K562 (cell line): Measurements from ENCODE around the gene TMEM181. TPM values are rescaled to one million over a fixed set of nuclear protein-coding genes. Genes with fewer than 3 reads are reported as not detected.
A peak's percentile ranks its signal among the peaks of the same experiment; 100 is the strongest.

ENCODE experiments used
- ASH1L ChIP-seq: fragments of 450-650 bp; IDR thresholded peaks from 2 replicates; pipeline ENCODE4 v1.6.1; 2018; ENCODE audit warnings: borderline replicate concordance, mild to moderate bottlenecking, low read depth; ENCODE audit not compliant: partially characterized antibody
- BHLHE40 ChIP-seq: IDR thresholded peaks from 2 replicates; pipeline ENCODE4 v1.6.1; 2011; ENCODE audit warnings: low read length, improper control_type of control experiment
- EHMT2 ChIP-seq: fragments of 450-650 bp; IDR thresholded peaks from 2 replicates; pipeline ENCODE4 v1.6.1; 2018; ENCODE audit warnings: antibody characterized with exemption
- HCFC1 ChIP-seq: IDR thresholded peaks from 2 replicates; pipeline ENCODE4 v1.6.1; 2012; ENCODE audit warnings: low read depth, low read length, improper control_type of control experiment
- JUNB ChIP-seq: fragments of 450-650 bp; formaldehyde crosslinking; conservative IDR thresholded peaks from 2 replicates; pipeline ENCODE4 v1.4.0; 2020; ENCODE audit warnings: mild to moderate bottlenecking
- LEF1 ChIP-seq: fragments of 450-650 bp; IDR thresholded peaks from 2 replicates; pipeline ENCODE4 v1.6.1; 2016; ENCODE audit warnings: mild to moderate bottlenecking
- MYBL2 ChIP-seq, 2 experiments: fragments of 450-650 bp in 1 of 2; sonication (generic) in 1 of 2; formaldehyde crosslinking in 1 of 2; IDR thresholded peaks; 2 replicates each; pipeline versions ENCODE4 v1.6.1 to v1.8.1; 2017 to 2022; ENCODE audit warnings: borderline replicate concordance in 1 of 2, inconsistent platforms in 1 of 2, low read depth in 1 of 2, mild to moderate bottlenecking in 1 of 2, missing genetic modification reagents in 1 of 2, moderate library complexity in 1 of 2
- NCOA2 ChIP-seq, 2 experiments: fragments of 450-650 bp; IDR thresholded peaks; 2 replicates each; pipeline ENCODE4 v1.6.1; 2018; ENCODE audit warnings: mild to moderate bottlenecking in 2 of 2, moderate library complexity in 1 of 2; ENCODE audit not compliant: partially characterized antibody in 2 of 2
- NFIX ChIP-seq: fragments of 250-450 bp; sonication (Bioruptor Pico); IDR thresholded peaks from 2 replicates; pipeline ENCODE4 v1.4.0; 2020; ENCODE audit warnings: low read depth, mild to moderate bottlenecking, moderate library complexity
- NR2C1 ChIP-seq, 2 experiments: fragments of 450-650 bp; IDR thresholded peaks; 2 replicates each; pipeline ENCODE4 v1.6.1; 2017; ENCODE audit warnings: mild to moderate bottlenecking in 2 of 2, antibody characterized with exemption in 1 of 2, inconsistent platforms in 1 of 2, missing compliant biosample characterization in 1 of 2, missing genetic modification characterization in 1 of 2
- NRF1 ChIP-seq, 2 experiments: fragments of 450-650 bp; IDR thresholded peaks in 1 of 2; conservative IDR thresholded peaks in 1 of 2; 2 replicates each; pipeline ENCODE4 v1.6.1; 2014; ENCODE audit warnings: mild to moderate bottlenecking in 2 of 2
- PBX2 ChIP-seq, 2 experiments: IDR thresholded peaks in 1 of 2; conservative IDR thresholded peaks in 1 of 2; 2 replicates each; pipeline ENCODE4 v1.6.1; 2016; ENCODE audit warnings: low read depth in 2 of 2, mild to moderate bottlenecking in 1 of 2, missing compliant biosample characterization in 1 of 2, missing genetic modification characterization in 1 of 2, moderate library complexity in 1 of 2
- PURB ChIP-seq: sonication (generic); formaldehyde crosslinking; IDR thresholded peaks from 2 replicates; pipeline ENCODE4 v1.9.0; 2021; ENCODE audit warnings: low read depth, mild to moderate bottlenecking, missing genetic modification reagents
- RAD51 ChIP-seq: fragments of 450-650 bp; IDR thresholded peaks from 2 replicates; pipeline ENCODE4 v1.7.1; 2016; ENCODE audit warnings: low read depth, mild to moderate bottlenecking, borderline replicate concordance
- RHOXF2B ChIP-seq: fragments of 250-450 bp; sonication (Bioruptor Pico); conservative IDR thresholded peaks from 2 replicates; pipeline ENCODE4 v1.5.1; 2021
- SAFB ChIP-seq: fragments of 200-400 bp; formaldehyde crosslinking; IDR thresholded peaks from 2 replicates; pipeline ENCODE4 v1.6.1; 2017; ENCODE audit warnings: low read depth, low read length, borderline replicate concordance
- SETDB1 ChIP-seq: IDR thresholded peaks from one replicate; pipeline ENCODE4 v1.6.1; 2012; ENCODE audit warnings: low read length, control low read depth, inconsistent platforms
- TCF7L2 ChIP-seq: fragments of 150-350 bp; IDR thresholded peaks from 2 replicates; pipeline ENCODE4 v1.6.1; 2016; ENCODE audit warnings: low read depth, mild to moderate bottlenecking, low read length, moderate library complexity
- TRIM28 ChIP-seq: fragments of 450-650 bp; IDR thresholded peaks from 2 replicates; pipeline ENCODE4 v1.6.1; 2017
- TSHZ1 ChIP-seq: fragments of 250-450 bp; sonication (Bioruptor Pico); IDR thresholded peaks from 2 replicates; pipeline ENCODE4 v1.4.0; 2020; ENCODE audit warnings: mild to moderate bottlenecking, moderate library complexity
- ZNF175 ChIP-seq: fragments of 200-800 bp; sonication (Bioruptor generic); IDR thresholded peaks from 2 replicates; pipeline ENCODE4 v1.6.1; 2016; ENCODE audit warnings: low read depth, mild to moderate bottlenecking, missing genetic modification characterization, missing compliant biosample characterization
- ZNF696 ChIP-seq: fragments of 250-450 bp; sonication (Bioruptor Pico); conservative IDR thresholded peaks from 2 replicates; pipeline ENCODE4 v1.4.0; 2020; ENCODE audit warnings: mild to moderate bottlenecking, moderate library complexity
- polyA plus RNA-seq, 8 experiments: library from polyadenylated mRNA; depleted of rRNA in 4 of 8; stranded (reverse) in 5 of 8; unstranded in 3 of 8; fragments of >200 nt; fragmentation: Nextera tagmentation in 2 of 8; fragmentation: Illumina TruSeq in 1 of 8; extraction: Ambion mirVana in 2 of 8; extraction: Trizol in 1 of 8; gene quantifications; 2 replicates each; pipeline versions ENCODE4 v1.2.1 to v1.2.3, GENCODE V29; 2011 to 2014; ENCODE audit warnings: inconsistent platforms in 1 of 8, missing spikeins in 1 of 8
- total RNA-seq, 7 experiments: library from RNA; depleted of rRNA in 6 of 7; stranded (reverse); fragments of >200 nt in 6 of 7; fragmentation: Illumina TruSeq in 2 of 7; extraction: Trizol in 2 of 7; gene quantifications; 2 replicates each; pipeline versions ENCODE4 v1.2.1 to v1.2.3, GENCODE V29; 2011 to 2021; ENCODE audit warnings: low replicate concordance in 1 of 7

TMEM181 gene
- total and polyA plus RNA-seq, 9 of the 15 experiments (the other 6 are each of a cell fraction or from before 2014, with no cell fraction given): 5.6 to 27.2 (median 19.9) TPM

DNA sequence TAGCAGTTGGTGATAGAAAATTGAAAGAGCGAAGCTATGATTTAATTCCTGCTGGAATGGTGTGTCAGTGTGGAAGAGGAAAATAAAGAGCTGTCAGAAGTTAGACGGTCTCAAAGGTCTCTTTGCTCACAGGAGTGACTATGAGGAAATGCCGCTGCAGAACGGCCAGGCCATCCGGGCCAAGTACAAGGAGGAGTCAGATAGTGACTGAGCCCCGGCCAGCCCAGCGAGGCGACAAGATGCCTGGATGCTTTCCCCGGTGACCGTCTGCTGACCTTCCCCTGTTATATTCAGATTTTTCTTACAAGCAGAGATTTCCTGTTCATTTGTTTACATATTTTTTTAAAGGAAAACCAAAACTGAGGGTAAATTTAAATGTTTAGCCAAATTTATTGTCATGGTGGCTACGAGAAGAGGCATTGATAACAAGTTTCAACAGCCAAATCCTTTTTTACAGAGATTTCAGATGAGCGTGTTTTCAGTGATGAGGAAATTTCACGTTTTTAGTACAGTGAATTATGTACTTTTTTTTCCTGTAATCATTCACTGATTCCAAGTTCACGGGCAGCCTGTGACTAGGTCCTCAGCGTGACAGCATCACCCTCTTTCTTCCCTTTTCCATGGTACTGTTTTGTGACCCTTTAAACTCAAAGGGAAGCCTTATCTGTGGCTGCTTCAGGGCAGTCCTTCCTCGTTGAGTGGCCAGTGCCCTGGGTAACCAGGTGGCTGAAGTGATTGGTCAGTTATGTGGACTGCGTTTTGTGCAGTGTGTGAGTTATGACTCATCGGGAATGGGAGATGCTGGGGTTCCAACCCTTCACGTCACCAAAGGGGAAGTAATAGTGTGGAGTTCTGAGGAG, 72.0 kb downstream of the TMEM181 start (continued):
- TF ChIP-seq ASH1L: no peak
- no peak for TF ChIP-seq TRIM28
- TF ChIP-seq HCFC1: no peak
- TF ChIP-seq PURB (CRISPR knock-in tag): no peak
- TF ChIP-seq LEF1: no peak
- no peak for TF ChIP-seq ZNF175 (CRISPR knock-in tag)
- TF ChIP-seq ZNF696 (CRISPR knock-in tag): no peak
- peak; percentile 95 for TF ChIP-seq JUNB (CRISPR knock-in tag)
- TF ChIP-seq NCOA2 (IDR thresholded peaks at IDR 0.05; ENCODE audit: partially characterized antibody in 2 of 2): no peak
- TF ChIP-seq TSHZ1 (CRISPR knock-in tag): no peak
- TF ChIP-seq NFIX (CRISPR knock-in tag): no peak
- TF ChIP-seq RAD51: no peak
- no peak for TF ChIP-seq TCF7L2
- TF ChIP-seq PBX2 (CRISPR knock-in tag; IDR thresholded peaks at IDR 0.05; ENCODE audit: low read depth): no peak
- TF ChIP-seq PBX2 (tag; conservative IDR thresholded peaks at IDR 0.05; ENCODE audit: low read depth): no peak; the same call in 1 of the 2 replicates
- peak; percentile 29; the same call in 1 of the 2 replicates for TF ChIP-seq BHLHE40
- TF ChIP-seq MYBL2 (IDR thresholded peaks at IDR 0.05; ENCODE audit: low read depth): no peak
- TF ChIP-seq MYBL2 (CRISPR knock-in tag; IDR thresholded peaks at IDR 0.05; ENCODE audit: borderline replicate concordance): no peak
- 0 out of 2 replicates have a peak, but pooled peaks have one; percentile 21 for TF ChIP-seq EHMT2
- peak; percentile 27; the same call in 1 of the 2 replicates for TF ChIP-seq NR2C1 (IDR thresholded peaks at IDR 0.05)
- TF ChIP-seq NR2C1 (tag; IDR thresholded peaks at IDR 0.05): no peak
- TF ChIP-seq NRF1 (conservative IDR thresholded peaks at IDR 0.05 in 1 of 2, IDR thresholded peaks at IDR 0.05 in 1 of 2): peak in 1 of 2 experiments; percentile 33; a peak in 1 of 4 replicates
- TF ChIP-seq SAFB: no peak
- TF ChIP-seq RHOXF2B (CRISPR knock-in tag): no peak
- no peak for TF ChIP-seq SETDB1
